CD4-positive, alpha-beta T cell treated with Interferon gamma for 1 hour (primary cell): ENCODE data around the gene HDHD5.

ENCODE experiments used
- DNase-seq: peaks from one replicate; pipeline ENCODE4 v3.0.0-alpha.2; 2020

HDHD5 gene

GRCh38 chr22:17104336-17104935 lies 54.6 kb downstream of the HDHD5 start:
- DNase-seq, result no peak

DNA sequence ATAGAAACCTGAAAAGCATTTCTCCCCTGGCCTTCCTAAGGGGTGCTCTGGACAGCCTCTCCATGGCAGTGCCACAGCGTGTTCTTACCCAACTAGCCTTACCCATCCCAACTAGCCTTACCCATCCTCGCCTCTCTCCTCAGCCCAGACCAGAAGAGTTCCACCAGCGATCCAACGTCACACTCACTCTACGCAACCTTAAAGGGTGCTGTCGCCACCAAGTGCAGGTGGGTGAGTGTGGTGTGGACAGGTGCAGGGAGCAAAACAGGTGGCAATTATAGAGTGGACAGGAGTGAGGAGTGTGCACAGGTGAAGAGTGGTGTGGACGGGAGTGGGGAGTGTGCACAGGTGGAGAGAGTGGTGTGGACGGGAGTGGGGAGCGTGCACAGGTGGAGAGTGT lies 55.7 kb downstream of the HDHD5 start:
- no peak for DNase-seq

GRCh38 chr22:17102297-17102667 lies 56.8 kb downstream of the HDHD5 start:
- no peak for DNase-seq

DNA sequence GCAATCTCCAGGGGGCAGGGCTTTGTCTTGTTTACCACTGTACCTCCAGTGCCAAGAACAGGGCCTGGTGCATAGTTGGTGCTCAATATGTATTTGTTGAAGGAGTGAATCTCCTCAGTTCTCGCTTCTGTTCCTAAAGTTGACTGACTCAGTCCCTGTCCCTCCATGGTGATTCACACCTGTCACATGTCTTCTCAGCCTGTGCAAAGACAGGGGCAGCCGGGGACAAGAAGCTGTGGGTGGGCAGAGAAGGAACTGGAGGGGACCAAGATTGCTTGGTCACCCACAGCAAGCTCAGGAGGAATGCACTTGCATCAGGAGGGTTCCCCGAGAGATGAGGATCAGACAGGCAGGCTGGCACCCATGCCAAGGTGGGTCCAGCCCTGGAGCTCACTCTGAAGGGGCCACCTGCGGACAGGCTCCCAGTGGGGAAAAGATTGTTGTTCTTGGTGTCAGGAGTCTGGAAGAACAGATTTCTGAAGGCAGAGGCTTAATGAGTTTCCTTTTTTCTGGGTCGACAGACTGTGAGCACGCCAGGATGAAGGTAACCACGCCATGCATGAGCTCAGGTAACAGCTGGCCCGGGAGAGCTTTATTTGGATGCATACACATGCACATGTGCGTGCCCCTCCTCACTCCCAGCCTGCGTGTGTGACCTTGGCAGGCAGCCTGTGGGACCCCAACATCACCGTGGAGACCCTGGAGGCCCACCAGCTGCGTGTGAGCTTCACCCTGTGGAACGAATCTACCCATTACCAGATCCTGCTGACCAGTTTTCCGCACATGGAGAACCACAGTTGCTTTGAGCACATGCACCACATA lies 57.4 kb downstream of the HDHD5 start:
- DNase-seq, result no peak

- no peak for DNase-seq
These were observed 58.5 kb downstream of the HDHD5 start for GRCh38 chr22:17100621-17101020.

DNA sequence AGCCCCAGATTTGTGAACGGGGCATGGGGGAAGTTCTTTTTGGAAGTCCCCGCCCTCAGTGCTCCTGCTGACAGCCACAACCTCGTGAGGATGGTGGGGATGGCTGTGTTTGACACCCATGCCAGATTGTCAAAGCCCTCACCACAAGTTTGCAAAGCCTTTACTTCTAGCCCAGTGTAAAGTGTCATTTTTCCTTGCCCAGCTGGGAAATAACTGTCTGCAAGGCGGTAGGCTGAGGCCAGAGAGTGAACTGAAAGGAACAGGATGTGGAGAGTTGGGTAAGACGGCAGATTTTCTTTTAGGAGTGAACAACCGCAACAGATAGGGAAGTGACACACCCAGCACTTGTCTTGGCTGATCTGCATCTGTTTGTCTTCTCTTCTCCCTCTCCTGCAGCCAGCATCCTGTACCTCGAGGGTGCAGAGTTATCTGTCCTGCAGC lies 60.7 kb downstream of the HDHD5 start:
- DNase-seq, result peak; percentile 35

DNA sequence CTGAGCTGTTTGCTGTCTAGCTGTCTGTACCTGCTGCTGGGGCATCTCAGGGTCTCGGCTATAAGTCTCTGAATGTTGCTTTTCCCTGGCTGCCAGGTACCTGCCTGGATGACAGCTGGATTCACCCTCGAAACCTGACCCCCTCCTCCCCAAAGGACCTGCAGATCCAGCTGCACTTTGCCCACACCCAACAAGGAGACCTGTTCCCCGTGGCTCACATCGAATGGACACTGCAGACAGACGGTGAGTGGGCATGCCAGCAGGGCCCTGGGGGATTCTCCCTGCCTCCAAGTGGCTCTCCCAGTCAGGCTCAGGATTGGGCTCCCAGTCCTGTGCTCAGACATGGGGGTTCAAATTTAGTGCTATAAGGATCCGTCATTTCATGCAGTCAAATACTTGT lies 61.4 kb downstream of the HDHD5 start:
- DNase-seq, result no peak

GRCh38 chr22:17097062-17097461 lies 62.0 kb downstream of the HDHD5 start:
- no peak for DNase-seq

DNA sequence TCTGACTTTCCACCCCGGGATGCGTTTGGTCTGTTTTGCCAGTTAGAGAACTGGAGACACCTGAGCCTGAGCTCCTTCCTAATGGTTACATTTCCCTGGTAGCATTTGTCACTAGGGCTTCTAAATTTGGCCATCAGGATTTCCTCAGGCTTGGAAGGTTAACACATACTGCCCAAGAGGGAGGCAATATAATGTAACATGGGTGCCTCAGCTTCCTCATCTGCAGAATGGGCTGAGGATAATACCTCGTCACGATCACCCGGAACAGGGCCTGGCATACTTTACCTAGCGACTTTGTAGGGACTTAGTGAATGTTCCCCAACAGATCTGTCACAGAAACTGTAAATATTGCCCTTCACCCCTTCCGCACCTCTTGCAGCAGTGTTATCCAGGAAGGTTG lies 63.0 kb downstream of the HDHD5 start:
- DNase-seq, result no peak

GRCh38 chr22:17095538-17095937 lies 63.5 kb downstream of the HDHD5 start:
- DNase-seq, result no peak

DNA sequence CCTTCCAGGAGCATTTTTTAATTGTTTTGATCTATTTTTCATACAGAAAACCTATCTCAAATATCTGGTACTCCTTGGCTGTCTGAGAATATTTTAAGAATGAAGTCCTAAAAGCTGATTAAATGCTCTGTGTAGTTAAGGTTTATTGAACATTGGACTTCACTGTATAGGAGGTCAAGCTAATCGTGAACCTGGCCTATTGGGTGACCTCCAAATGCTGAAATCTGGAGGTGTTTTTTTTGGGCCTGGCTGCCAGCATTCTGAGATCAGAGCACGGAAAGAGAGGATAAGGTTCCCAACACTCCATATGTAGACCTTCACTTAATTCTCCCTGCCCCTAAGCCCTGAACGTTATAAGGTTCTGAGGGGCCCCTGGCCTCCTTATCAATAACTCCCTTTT lies 66.0 kb downstream of the HDHD5 start:
- no peak for DNase-seq

DNA sequence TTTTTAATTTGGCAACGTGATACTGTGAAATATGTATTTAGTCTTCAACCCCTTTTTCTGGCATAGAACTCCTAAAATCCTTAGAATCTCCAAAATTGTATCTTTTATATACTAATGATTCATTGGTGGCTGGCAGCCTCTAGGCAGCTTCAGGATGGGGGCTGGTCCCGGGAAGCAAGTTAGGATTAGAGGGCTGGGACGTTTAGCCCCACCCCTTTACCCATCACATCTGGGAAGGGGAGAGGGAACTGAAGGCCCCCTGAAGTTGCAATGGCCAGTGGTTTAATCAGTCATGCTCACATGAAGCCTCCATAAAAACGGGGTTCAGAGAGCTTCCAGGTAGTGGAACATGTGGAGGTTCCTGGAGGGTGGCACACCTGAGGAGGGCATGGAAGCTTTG lies 67.2 kb downstream of the HDHD5 start:
- no peak for DNase-seq

DNA sequence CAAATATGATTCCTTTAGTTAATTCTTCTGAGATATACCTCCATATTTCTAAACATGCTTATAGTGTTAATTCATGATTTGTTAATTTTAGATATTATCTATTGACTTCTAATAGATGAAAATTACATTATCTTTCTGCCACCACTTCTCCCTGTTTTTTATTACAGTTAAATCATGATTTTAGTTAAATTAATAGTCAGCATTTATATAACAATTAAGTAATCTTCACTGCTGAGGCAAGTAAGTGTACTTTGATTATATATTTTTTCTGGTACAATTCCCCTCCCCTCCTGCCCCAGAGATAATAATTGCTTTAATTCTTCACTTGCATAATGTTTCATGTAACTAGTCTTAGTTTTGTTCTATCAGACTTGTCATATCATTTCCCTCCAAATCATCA lies 68.5 kb downstream of the HDHD5 start:
- no peak for DNase-seq
